ENCODE measurements around the gene KIR2DL1.

The KIR2DL1 gene

DNA sequence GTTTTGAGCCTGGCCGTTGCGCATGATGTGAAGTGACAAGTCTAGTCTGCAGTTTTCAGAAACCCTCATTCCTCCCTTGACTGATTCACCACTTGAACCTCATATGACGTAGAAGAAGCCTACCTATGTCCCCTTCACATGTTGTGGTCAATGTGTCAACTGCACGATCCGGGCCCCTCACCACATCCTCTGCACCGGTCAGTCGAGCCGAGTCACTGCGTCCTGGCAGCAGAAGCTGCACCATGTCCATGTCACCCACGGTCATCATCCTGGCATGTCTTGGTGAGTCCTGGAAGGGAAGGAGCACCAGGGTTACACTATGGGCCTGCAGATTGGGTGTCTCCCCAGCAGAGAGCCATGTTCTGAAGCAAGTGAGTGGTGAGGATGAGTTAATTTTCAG lies 33.8 kb downstream of the KIR2DL1 start, which contains the start of gene KIR2DL4:
Gene KIR2DL4 (plus strand): TSS at position 201 of the 400 bp plus-strand sequence. CDS start 42 bp downstream, at position 243.
- no peak for ATAC-seq
- TF ChIP-seq CSDC2 (CRISPR knock-in tag; IDR thresholded peaks at IDR 0.05) = no peak
- no peak for TF ChIP-seq BACH2 (CRISPR knock-in tag; IDR thresholded peaks at IDR 0.05; ENCODE audit: borderline replicate concordance)
- no peak for TF ChIP-seq GLIS3 (CRISPR knock-in tag; IDR thresholded peaks at IDR 0.05)
- no peak for TF ChIP-seq TSHZ2 (CRISPR knock-in tag; IDR thresholded peaks at IDR 0.05)
- TF ChIP-seq ARNTL (CRISPR knock-in tag; IDR thresholded peaks at IDR 0.05; ENCODE audit: borderline replicate concordance, low read depth) = no peak
- TF ChIP-seq CSRNP3 (CRISPR knock-in tag; IDR thresholded peaks at IDR 0.05) = no peak
- TF ChIP-seq ESRRG (CRISPR knock-in tag; IDR thresholded peaks at IDR 0.05) = no peak
- TF ChIP-seq ZC3H10 (CRISPR knock-in tag; IDR thresholded peaks at IDR 0.05) = no peak
- no peak for TF ChIP-seq ZNF70 (CRISPR knock-in tag; IDR thresholded peaks at IDR 0.05)
- TF ChIP-seq, protein P1, sequence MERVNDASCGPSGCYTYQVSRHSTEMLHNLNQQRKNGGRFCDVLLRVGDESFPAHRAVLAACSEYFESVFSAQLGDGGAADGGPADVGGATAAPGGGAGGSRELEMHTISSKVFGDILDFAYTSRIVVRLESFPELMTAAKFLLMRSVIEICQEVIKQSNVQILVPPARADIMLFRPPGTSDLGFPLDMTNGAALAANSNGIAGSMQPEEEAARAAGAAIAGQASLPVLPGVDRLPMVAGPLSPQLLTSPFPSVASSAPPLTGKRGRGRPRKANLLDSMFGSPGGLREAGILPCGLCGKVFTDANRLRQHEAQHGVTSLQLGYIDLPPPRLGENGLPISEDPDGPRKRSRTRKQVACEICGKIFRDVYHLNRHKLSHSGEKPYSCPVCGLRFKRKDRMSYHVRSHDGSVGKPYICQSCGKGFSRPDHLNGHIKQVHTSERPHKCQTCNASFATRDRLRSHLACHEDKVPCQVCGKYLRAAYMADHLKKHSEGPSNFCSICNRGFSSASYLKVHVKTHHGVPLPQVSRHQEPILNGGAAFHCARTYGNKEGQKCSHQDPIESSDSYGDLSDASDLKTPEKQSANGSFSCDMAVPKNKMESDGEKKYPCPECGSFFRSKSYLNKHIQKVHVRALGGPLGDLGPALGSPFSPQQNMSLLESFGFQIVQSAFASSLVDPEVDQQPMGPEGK (CRISPR knock-in tag; IDR thresholded peaks at IDR 0.05; ENCODE audit: borderline replicate concordance) = no peak
- no peak for TF ChIP-seq RARB (CRISPR knock-in tag; IDR thresholded peaks at IDR 0.05)
- TF ChIP-seq ZNF8 (CRISPR knock-in tag; IDR thresholded peaks at IDR 0.05) = no peak
- TF ChIP-seq ISL1 (CRISPR knock-in tag; IDR thresholded peaks at IDR 0.05) = no peak
- TF ChIP-seq, protein P2, sequence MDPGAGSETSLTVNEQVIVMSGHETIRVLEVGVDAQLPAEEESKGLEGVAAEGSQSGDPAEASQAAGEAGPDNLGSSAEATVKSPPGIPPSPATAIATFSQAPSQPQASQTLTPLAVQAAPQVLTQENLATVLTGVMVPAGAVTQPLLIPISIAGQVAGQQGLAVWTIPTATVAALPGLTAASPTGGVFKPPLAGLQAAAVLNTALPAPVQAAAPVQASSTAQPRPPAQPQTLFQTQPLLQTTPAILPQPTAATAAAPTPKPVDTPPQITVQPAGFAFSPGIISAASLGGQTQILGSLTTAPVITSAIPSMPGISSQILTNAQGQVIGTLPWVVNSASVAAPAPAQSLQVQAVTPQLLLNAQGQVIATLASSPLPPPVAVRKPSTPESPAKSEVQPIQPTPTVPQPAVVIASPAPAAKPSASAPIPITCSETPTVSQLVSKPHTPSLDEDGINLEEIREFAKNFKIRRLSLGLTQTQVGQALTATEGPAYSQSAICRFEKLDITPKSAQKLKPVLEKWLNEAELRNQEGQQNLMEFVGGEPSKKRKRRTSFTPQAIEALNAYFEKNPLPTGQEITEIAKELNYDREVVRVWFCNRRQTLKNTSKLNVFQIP (CRISPR knock-in tag; IDR thresholded peaks at IDR 0.05; ENCODE audit: borderline replicate concordance, low read depth) = no peak
- TF ChIP-seq OSR1 (CRISPR knock-in tag; IDR thresholded peaks at IDR 0.05) = no peak
- no peak for TF ChIP-seq TOX (CRISPR knock-in tag; IDR thresholded peaks at IDR 0.05; ENCODE audit: borderline replicate concordance)
- no peak for TF ChIP-seq ZFP30 (CRISPR knock-in tag; IDR thresholded peaks at IDR 0.05)
- no peak for TF ChIP-seq ZFP3 (CRISPR knock-in tag; IDR thresholded peaks at IDR 0.05)
- no peak for TF ChIP-seq ZNF565 (CRISPR knock-in tag; conservative IDR thresholded peaks at IDR 0.05; ENCODE audit: low read depth)

GRCh38 chr19:54804101-54804500 lies 34.5 kb downstream of the KIR2DL1 start:
- TF ChIP-seq ZFP3 (CRISPR knock-in tag; IDR thresholded peaks at IDR 0.05) (no peak), ESRRG (CRISPR knock-in tag; IDR thresholded peaks at IDR 0.05) (no peak), ZC3H10 (CRISPR knock-in tag; IDR thresholded peaks at IDR 0.05) (no peak), SNAI2 (CRISPR knock-in tag; IDR thresholded peaks at IDR 0.05) (no peak), CSRNP3 (CRISPR knock-in tag; IDR thresholded peaks at IDR 0.05) (no peak), OSR1 (CRISPR knock-in tag; IDR thresholded peaks at IDR 0.05) (no peak), ZNF70 (CRISPR knock-in tag; IDR thresholded peaks at IDR 0.05) (no peak), RARB (CRISPR knock-in tag; IDR thresholded peaks at IDR 0.05) (no peak), TCF4 (CRISPR knock-in tag; IDR thresholded peaks at IDR 0.05; ENCODE audit: borderline replicate concordance) (no peak)
- TF ChIP-seq, protein P1 (CRISPR knock-in tag; IDR thresholded peaks at IDR 0.05; ENCODE audit: borderline replicate concordance) = no peak
- TF ChIP-seq, protein P2 (CRISPR knock-in tag; IDR thresholded peaks at IDR 0.05; ENCODE audit: borderline replicate concordance, low read depth) = no peak
- ATAC-seq = no peak
